ENCODE results near the gene STRIP1.

The STRIP1 gene

DNA sequence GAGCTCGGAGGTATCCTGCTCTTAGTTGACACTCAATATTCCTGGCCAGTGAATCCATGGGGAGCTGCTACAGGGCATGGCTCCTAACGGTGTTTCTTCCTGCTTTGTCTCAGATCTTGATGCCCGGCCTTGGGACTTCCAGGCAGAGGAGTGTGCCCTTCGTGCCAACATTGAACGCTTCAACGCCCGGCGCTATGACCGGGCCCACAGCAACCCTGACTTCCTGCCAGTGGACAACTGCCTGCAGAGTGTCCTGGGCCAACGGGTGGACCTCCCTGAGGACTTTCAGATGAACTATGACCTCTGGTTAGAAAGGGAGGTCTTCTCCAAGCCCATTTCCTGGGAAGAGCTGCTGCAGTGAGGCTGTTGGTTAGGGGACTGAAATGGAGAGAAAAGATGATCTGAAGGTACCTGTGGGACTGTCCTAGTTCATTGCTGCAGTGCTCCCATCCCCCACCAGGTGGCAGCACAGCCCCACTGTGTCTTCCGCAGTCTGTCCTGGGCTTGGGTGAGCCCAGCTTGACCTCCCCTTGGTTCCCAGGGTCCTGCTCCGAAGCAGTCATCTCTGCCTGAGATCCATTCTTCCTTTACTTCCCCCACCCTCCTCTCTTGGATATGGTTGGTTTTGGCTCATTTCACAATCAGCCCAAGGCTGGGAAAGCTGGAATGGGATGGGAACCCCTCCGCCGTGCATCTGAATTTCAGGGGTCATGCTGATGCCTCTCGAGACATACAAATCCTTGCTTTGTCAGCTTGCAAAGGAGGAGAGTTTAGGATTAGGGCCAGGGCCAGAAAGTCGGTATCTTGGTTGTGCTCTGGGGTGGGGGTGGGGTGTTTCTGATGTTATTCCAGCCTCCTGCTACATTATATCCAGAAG, 19.4 kb downstream of the STRIP1 start:
- peak; percentile 47 to 75 for DNase-seq

DNA sequence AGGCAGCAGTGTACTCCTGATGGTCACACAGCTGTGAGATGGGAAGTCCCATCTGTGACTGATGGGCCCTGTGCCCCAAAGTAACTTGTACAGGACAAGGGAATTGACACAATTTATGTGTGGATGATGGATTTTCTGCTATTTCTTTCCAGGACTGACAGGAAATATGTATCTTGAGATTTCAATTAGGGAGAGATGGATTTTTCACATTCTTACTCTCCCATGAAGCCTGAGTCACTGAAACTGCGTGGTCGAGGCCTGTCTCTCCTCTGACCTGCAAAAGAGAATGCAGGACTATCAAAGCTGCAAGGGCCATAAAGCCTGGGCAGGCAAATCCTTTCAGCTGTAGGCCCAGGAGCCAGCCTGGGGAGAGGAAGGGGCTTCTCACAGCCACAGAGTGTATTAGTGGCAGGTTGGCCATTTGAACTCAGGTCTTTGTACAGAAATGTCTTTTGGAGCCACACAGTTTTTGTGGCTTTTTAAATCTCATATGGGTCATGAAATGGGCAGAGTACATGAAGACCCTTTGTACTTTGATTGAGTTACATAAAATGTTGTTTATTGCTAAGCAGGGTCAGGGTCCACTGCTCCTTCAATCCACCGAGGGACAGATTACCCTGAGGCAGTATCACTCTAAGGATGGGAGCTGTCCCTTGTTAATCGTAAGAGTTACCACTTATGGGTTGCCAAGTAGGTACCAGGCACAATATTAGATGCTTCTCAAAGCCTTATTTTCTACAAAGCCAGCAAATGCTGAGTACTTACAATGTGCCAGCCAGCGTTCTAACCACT, 21.3 kb downstream of the STRIP1 start:
- DNase-seq, result no peak

DNA sequence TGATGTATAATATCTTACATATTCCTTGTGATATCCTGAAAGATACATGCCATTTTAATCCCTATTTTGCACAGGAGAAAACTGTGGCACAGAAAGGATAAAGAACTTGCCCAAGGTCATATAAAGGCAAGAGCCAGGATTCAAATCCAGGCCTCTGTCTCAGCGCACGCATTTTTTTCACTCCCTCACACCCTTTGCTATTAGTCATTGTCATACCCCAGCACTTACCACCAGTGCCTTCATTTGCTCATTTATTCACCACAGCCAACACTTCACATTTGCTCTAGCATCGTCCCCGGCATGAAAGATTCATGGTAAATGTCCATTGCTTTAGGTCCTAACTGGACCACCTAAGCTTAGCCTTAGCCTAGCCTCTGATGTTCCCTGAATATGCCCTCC, 21.9 kb downstream of the STRIP1 start:
- no peak for DNase-seq

DNA sequence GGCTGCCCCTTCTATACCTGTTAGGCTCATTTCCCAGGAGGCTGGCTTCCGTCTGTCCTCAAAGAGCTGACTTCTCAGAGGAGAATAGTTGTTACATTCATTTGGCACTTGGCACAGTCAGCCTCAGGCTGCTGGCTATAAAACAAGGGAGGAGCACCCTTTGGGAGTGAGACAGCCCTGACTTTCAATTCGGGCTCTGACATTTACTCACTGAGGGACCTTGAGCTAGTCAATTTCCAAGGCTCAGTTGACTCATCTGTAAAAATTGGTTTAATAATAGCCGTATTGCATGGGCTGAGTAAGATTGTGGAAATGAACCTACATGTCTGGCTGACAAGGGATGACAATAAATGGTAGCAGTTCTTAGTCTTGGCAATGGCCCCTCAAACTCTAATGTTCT, 22.4 kb downstream of the STRIP1 start:
- DNase-seq, result no peak

DNA sequence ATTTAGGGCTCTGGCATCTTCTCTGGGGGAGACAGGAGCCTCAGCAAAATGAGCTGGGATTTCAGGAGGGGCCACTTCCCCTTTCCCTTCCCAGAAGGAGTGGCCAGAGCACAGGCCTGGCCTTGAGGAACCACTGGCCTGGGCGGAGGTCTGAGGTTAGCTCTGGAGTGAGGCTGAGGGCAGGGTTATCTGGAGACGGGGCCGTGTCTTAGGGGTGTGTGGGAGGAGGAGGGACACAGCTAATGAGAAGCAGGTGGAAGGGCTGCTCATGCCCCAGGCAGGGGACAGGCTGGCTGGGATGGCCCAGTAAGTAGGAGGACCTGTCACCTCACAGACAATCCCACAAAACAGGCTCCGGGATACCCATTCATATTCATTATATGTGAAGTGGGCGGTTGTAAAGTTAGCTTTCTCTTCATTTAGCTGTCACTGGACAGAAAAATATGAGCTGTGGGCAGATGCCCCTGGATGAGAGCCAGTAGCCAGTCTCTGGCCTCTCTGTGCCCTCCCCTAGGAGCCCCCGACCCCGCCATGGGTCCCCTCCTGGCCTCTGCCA, 23.6 kb downstream of the STRIP1 start:
- no peak for DNase-seq

DNA sequence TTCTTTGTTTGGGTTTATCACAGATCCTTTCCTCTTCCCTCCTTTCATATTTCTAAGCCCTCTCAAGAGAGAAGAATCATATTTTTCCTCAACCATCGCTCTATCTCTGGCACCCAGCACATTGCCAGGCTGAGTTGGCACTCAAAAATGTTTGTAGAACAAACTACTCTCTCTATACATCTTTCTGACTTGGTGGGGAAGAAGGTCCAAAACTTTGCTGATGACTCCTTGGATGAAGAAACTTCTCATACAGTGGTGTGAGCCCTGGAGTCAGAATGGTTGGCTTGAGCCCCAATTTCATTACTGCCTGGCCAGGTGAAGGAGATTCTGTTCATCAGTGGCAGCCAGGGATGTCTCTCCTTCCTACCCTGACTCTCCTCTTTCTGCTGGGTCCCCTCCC, 24.2 kb downstream of the STRIP1 start:
- DNase-seq, result no peak

DNA sequence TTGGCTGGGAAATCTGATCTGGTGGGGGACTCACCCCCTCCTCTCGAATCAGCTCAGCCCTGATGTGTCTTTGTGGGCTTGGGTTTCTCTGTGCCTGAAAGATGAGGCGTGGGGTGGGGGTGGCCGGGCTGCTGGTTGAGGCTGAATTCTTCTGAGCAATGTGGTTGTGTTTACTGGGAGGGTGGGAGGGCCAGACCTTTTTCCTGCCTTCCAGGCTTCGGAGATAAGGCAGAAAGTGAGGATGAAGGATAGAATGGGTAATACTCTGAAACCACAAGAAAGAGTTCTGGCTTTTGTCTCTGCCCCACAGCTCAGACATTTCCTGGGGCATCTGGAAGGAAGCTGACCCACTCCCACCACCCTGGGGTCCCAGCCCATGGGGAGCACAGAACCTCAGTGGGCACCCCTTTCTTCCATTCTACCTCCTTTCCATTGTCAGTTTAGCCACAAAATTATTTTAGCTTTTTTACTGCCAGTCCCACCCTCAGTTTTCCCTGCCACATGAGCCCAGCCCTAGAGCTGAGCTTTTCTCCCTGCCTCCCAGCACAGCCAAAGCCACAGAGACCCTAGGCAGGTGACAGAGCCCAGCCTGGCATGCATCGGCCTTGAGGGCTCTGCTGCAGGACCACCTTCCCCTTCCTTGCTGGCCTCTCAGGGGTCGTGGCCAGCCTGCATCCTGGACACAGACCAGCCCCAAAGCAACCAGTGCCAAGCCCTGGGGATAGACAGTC, 24.9 kb downstream of the STRIP1 start:
- DNase-seq, result no peak

DNA sequence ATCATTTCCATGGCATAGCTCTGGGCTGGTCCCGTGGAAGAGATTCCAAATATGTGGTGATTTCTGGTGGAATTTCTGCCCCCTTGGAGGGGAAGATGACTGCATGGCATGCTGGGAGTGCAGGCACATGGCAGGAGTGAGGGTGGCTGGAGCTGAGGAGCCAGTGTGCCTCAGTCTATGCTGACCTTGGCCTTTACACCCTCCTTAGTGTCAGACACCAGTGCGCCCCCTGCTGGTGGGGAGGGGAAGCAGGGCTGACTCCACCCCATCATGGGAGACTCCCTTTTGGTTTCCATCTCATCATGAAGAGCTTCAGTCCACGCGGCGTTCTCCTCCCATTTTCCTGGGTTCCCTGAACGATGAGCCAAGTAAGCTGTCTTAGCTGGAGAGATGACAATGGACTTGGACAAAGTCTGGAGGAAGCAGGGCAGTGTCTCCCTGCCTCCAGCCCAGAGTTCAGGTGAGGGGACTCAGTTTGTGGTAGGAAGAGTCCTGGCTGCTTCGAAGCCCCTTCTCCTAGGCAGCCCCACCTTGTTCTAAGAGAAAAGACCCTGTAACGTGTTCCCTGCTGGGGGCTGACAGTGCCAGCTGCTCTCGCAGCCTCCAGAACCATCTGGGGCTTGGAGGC, 25.7 kb downstream of the STRIP1 start:
- peak; percentile 55 to 75 for DNase-seq

DNA sequence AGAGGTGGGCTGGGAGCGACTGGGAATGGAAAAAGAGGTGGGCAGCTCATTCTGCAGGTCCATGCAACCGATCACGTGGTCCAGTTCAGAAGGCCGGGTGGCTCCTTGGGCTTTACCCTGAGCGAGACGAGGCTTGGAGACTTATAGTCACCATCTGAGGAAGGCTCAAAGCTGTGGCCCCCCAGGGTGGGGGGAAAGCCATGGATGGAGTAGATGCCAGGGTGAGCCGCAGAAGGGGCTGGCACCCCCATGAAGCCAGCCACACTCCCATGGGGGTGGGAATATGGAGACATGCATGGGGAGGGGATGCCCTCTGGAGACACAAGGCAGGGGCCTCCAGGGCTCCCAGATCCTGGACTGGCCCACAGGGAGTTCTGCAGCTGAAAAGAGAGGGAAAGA, 26.2 kb downstream of the STRIP1 start:
- DNase-seq, result no peak

DNA sequence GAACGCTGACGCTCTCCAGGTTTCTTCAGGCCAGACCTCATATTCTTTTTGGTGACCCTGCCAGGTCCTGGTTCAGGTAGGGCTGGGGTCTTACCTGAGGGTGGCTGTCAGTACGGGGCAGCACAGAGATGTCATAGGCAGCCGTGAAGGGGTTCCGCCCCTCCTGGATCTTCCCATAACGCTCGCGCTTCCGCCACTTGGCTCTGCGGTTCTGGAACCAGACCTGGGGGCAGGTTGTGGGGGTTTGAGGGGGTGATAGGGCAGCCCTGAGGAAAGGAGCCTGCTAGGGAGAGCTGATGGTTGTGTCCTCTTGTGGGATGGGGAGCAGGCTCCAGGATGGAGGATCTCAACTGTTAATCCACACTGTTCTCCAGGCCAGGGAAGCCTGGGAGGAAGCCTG, 26.9 kb downstream of the STRIP1 start:
- no peak for DNase-seq

DNA sequence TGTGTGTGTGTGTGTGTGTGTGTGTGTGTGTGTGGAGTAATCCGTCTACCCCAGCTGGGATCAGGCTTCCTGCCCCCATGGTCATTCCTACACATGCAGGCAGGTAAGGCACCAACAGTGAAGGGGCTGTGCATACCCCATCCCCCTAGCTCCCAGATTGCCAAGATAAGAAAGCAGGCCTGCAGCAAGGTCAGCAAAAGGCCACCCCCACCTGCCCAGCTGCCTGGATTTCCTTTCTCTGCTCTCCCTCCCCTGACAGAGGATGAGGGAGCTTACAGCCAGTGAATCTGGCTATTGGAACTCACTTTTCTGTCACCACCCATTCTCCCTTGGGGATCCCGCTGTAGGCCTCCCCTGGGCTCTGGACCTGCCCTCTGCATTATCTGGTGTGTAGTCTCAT, 28.2 kb downstream of the STRIP1 start:
- no peak for DNase-seq

DNA sequence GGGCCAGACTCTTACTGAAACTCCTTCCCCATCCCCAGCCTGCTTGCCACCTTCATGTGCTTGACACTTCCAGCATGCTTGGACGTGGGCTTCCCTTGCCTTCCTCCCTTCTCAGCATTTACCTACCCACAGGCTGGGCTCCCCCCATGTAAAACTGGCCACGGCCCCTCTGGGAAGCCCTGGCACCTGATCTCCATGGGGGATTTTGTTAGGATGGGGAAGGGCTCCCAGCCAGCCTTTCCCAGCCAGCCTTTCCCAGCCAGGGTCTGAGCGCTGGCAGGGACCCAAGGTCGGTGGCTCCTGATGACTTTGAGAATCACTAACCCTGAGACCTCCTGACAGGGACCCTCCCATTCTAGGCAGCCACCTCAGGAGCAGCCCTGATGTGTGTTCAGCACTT, 29.4 kb downstream of the STRIP1 start:
- DNase-seq, result no peak

DNA sequence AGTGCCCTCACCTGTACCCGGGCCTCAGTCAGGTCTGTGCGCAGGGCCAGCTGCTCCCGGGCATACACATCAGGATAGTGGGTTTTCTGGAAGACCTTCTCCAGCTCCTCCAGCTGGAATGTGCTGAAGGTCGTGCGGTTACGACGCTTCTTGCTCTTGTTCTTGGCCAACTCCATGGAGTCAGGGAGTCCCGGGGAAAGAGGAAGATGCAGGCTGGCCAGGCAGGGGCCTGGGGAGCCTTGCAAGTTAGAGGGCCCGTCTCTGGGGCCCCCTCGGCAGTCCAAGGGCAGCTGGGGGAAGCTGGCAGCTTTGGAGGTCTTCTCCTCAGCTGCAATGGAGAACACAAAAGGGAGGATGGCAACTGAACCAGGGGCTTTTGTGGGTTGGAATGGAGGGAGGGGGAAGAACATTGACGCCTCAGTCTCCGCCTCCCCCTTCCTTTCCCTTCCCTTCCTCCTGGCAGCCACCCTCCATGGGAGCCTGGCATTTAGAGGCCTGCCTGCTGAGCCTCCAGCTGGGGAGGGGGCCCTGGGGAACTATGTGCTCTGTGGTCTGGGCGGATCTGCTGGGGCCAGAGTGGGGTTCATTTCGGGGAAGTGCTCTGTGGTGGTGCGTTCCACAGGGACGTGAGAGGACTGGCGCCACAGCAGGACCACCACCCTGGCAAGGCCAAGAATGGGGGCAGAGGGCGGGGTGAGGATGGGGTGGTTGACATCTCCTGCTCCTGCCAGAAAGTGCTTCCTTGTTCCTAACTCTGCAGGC, 30.3 kb downstream of the STRIP1 start:
- DNase-seq, result no peak

DNA sequence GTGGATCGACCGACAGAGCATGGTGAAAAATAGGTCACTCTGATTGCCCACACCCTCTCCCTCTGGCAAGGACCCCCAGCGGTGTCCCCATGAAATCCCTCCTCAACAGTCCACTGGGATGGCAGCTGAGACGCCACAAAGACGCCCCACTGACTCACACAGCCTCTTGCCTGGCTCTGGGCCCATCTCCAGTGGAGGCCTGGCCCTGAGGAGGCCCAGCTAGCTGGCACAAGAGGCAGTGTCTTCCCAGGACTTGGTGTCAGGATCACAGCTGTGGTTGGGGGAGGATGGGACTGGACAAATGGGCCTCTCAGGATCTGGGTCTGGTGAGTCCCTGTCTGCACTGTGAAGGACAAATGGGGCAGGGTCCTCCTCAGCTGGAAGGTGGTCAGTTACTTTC, 31.4 kb downstream of the STRIP1 start:
- DNase-seq, result no peak

DNA sequence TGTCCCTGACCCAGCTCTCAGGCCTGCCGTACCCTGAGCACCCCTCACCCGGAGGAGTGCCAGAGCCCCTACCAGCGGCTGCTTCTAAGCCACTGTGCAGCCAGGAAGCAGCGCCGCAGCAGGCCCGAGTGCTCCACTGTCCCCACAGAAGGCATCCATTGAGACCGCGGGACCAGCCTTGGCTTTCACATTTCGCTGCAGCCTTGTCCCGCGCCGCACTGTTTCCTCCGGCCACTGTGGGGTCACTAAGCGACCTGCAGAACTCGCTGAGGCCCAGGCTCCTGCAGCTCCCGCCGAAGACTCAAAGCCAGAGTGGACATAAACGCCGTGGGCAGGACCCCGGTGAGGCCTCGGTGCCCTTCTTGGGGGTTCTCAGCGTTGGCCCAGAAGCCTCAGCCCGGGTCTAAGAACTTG, 33.1 kb downstream of the STRIP1 start:
- DNase-seq, result no peak

DNA sequence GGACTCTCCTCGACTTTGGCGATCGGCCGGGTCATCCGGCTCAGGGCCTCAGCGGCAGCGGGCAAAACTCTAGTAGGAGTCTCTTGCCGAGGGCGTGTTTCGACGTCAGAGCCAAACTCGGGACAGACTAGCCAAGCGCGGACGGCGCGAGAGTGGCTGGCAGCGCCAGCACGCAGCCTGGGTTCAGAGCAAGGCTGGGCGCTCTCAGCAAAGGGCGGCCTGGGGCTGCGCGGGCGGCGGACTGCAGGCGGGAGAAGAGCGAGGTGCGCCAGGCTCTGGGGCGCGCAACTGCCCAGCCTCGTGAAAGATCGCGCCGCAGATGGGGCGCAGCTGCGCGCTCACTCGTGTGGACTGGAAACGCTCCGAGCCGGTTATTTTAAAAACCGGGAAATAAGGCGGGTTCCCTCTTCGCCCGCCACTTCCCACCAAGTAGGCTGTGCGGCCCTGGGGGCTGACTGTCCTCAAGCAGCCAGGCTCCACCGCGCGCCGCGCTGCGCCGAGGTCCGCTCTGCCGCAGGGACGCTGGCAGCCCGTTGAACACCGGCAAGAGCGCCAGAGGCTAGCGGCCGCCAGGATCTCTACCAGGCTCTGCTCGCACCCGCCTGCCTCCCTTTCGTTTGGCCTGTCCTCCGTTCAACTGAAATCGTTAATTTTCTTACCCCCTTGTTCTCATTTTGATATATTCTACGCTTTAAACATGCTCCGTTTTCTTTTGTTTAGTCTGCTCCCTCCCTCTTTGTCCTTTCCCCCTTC, 33.6 kb downstream of the STRIP1 start:
- no peak for DNase-seq

DNA sequence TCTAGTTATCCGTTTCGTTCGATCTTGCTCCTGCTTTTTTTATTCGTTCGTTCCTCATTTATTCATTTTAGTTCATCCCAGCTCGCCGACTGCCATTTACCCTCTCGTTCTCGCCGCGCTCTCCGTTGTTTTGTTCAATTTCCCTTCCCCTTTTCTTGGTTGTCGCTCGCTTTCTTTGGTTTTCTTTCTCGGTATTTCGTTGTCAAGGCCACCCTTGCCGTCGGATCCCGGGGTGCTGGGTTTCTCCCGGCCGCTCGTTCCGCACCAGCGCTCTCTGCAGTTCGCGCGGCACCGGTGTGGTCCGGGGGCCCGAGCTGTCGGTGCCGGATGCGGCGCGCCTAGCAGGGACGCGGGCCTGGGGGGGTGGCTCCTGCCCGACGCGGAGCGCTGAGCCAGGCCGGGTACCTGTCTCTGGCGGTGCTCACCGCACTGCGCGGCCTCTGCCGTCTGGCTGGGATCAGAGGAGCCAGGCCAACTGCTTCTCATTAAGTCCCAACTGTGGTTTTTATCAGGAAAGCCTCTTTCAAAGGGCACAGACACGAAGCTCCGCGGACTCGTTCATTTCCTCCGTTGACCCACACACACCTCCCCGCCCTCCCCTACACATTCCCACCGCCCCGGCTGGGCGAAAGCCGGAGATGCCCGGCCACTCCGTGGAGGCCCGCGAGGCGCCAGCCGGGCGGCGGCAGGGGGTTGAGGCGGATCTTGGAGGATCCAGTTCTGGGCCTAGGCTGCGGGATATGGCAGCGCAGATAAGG, 34.4 kb downstream of the STRIP1 start:
- peak in 1 of 2 experiments; percentile 26 for DNase-seq

DNA sequence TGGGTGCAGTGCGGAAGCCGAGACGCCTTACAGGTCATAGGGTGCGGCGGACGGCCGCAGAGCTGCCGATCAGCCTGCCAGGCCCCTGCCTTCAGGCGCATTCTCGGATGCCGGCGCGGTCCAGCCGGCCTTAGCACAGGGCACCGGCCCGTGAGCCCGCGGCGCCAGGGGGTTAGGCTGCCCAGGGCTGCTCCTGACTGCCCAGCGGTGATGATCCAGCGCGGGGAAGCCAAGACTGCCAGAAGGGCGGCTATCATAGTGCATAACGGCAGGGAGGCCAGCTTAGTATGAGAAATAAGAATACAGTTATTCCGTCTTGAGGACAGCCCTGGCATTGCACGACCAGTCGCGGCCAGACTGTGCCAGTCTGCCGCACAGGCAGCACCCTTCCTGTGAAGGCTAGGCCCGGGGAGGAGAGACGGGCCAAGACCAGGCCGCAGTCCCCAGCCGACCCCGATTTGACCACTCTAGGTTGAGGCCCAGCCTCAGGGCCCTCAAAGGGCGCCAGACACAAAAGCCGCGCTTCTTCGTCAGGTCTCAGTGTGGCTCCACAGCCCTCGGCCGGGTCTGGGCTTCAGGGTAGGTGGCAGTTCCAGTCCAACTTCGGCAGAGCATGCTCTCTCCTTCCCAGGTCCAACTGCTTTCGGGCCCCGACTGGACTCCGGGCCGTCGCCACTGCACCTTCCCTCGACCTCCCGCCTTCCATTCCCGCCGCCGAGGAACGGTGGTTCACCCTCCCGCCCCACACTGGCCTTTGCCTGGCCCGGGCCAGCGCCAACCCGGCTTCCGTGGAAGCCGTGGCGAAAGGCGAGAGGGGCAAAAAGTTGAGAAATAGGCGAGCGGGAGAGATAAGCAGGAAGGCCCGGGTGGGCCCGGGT, 35.2 kb downstream of the STRIP1 start:
- DNase-seq, result no peak

DNA sequence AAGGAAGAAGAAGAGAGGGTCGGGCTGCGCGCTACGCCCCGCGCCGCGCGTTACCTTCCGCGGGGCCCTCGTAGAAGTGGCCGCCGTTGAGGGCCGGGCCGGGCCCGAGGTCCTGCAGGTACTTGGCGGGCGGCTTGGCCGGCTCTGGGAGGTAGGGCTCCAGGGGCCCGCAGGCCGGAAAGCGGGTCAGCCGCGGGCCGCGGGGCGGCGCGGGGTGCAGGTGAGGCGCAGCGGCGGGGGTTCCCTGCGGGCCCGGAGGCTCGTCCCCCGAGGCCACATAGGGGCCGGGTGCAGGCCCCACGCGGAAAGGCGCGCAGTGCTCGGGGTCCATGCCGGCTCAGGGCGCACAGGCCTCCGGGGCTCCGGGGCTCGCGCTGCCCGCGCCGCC, 35.9 kb downstream of the STRIP1 start:
- no peak for DNase-seq

All from stimulated activated CD4-positive, alpha-beta T cell treated with anti-CD3 and anti-CD28 coated beads, Interleukin-4, amount 100 ng/mL, for 4 hours (primary cell).